ENCODE data around the gene RDX.
"Not testable (repeated sequence)": the region's sequence is repeated elsewhere in the genome, so short reads cannot be mapped to it uniquely, and the experiment has no call there.

RDX gene

DNA sequence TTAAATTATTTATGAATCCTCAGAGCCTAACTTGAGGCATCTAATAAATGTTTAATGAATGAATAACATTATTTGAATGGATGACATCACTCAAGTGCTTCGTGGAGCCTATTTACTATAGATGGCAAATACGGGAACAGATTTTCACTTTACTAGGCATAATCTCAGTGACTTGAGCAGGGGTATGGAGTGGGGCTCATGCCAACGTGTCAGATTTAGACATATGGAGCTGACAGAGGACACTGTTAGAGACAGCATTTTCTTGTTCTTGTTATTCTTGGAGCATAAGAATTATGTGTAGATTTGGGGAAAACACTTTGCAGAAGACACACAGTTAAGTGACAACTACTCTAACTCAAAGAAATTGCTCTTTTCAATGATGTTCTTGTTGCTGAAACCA is 78.5 kb downstream of the RDX start:
- in situ Hi-C loops (cut with MboI; ENCODE audit: low pct_unique_long_range_greater_than_20kb, low sequenced_read_pairs), result no loop called here
- no peak for DNase-seq

DNA sequence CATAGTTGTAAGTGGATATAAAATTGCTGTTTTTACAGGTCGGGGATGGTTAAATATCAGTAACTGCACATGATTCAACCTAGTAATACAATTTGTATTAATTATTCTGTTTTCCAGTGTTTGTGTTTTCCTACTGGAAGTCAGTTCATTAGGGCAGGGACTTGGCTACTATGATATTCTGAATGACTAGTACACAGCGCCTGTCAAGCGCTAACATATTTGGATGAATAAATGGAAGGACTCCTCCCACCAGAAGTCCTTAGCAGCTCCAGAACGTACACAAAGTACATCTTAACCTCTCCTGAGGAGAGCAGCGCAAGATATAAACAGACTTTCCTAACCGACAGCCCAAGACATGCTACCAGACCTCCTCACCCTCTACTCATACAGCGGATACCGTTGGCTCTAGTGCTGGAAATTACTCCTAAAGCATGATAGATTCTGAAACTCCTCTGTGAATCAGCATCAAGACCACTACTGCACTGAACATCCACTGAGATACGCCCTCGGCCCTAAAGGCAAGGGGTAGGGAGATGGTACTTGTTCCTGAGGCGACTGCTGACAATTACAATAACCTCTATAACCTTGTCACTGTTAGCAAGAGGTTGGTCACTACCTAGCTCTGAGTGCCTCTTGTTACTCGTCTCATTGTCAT is 79.1 kb downstream of the RDX start:
- no peak for DNase-seq
- in situ Hi-C loops (cut with MboI; ENCODE audit: low pct_unique_long_range_greater_than_20kb, low sequenced_read_pairs), result no loop called here

DNA sequence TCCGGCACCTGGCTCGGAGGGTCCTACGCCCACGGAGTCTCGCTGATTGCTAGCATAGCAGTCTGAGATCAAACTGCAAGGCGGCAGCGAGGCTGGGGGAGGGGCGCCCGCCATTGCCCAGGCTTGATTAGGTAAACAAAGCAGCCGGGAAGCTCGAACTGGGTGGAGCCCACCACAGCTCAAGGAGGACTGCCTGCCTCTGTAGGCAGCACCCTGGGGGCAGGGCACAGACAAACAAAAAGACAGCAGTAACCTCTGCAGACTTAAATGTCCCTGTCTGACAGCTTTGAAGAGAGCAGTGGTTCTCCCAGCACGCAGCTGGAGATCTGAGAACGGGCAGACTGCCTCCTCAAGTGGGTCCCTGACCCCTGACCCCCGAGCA is 87.1 kb downstream of the RDX start:
- DNase-seq; in situ Hi-C loops (cut with MboI; ENCODE audit: low pct_unique_long_range_greater_than_20kb, low sequenced_read_pairs): not testable (repeated sequence)

DNA sequence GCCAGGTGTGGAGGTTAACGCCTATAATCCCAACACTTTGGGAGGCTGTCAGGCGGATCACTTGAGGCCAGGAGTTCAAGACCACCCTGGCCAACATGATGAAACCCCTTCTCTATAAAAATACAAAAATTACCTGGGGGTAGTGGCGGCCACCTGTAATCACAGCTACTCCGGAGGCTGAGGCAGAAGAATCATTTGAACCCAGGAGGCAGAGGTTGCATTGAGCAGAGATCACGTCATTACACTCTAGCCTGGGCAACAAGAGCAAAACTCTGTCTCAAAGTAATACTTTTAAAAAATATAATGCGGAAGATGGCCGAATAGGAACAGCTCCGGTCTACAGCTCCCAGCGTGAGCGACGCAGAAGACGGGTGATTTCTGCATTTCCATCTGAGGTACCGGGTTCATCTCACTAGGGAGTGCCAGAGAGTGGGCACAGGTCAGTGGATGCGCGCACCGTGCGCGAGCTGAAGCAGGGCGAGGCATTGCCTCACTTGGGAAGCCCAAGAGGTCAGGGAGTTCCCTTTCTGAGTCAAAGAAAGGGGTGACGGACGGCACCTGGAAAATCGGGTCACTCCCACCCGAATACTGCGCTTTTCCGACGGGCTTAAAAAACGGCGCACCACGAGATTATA is 87.6 kb downstream of the RDX start:
- in situ Hi-C loops (cut with MboI; ENCODE audit: low pct_unique_long_range_greater_than_20kb, low sequenced_read_pairs), result not testable (repeated sequence)
- DNase-seq, result peak; percentile 60

DNA sequence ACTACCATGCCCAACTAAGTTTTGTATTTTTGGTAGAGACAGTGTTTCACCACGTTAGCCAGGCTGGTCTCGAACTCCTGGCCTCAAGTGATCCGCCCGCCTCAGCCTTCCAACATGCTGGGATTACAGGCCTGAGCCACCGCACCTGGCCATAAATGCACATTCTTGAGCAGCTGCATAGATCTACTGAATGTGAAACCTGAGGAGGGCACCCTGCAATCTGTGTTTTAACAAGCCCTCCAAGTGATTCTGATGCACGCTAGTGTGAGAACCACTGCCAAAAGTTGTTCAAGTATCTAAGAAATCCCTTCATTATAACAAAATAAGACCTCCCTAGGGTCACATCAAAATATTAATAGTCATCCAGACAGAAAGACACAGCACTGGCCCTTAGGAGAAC is 89.3 kb downstream of the RDX start:
- in situ Hi-C loops (cut with MboI; ENCODE audit: low pct_unique_long_range_greater_than_20kb, low sequenced_read_pairs), result no loop called here
- DNase-seq, result no peak

DNA sequence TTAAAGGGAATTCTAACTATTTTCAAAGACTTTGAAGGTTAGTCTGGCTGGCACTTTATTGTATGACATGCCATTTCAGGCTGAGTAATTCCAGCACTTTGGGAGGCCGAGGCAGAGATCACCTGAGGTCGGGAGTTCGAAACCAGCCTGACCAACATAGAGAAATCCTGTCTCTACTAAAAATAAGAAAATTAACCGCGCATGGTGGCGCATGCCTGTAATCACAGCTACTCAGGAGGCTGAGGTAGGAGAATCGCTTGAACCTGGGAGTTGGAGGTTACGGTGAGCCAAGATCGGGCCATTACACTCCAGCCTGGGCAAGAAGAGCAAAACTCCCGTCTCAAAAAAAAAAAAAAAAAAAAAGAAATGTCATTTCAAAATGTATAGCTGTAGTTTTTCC is 95.6 kb downstream of the RDX start:
- in situ Hi-C loops (cut with MboI; ENCODE audit: low pct_unique_long_range_greater_than_20kb, low sequenced_read_pairs), result no loop called here
- DNase-seq, result no peak

DNA sequence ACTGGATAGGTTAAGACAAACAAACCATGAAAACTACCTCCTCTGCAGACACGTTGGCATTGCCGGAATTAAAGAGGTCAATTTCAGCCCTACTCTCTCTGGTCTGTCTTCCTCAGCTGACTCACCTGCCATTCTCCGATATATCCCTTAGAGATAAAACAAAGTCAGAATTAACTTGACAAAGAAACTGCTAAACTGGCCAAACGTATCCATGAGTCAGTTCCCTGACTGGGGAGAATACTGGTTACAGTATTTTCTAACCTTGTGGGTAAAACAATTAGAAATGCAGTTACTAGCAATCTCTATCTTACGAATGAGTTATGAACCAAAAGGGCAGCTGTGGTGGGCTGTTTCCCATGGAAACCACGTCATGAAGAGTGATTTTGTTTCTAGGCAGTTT is 96.2 kb downstream of the RDX start:
- DNase-seq, result no peak
- in situ Hi-C loops (cut with MboI; ENCODE audit: low pct_unique_long_range_greater_than_20kb, low sequenced_read_pairs), result no loop called here

DNA sequence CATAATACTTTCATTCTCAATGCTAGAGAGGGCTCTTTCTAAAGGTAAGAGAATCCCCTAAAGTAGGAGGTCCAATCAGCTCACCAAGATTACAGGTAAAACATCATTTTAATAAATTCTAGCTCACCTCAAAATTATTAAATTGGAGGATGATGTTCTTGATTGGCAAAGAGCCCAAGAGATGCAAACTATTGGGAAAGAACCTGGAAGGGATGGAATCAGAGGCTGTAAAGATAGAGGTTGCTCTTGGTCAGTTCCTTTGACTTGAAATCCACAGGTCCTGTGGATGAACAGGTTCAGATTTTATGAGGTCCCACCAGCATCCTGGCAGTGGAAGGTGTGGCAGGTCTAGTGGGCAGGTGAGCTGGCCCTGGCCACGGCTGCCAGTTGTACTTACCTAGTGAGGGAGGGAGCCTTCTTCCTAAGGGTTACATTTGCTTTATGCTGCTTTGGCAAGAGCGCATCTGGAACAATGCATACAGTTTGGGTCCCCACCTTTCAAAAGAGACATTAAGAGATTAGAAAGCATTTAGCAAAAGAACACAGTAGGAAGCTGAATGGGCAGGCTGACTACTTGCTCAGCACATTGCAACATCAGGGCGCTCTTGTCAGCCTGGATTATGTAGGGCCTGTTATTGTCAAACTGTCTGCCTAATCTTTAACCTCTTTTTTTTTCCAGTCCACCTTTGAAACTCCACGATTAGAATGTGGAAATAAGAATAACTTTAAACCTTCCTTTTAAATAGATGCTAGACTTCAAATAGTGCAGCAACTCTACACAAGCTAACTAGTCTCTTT is 97.0 kb downstream of the RDX start:
- in situ Hi-C loops (cut with MboI; ENCODE audit: low pct_unique_long_range_greater_than_20kb, low sequenced_read_pairs), result loop anchor here (25.0 kb wide), 1 partner anchor 237 kb away; no protein-coding TSS in a partner anchor
- DNase-seq, result no peak

DNA sequence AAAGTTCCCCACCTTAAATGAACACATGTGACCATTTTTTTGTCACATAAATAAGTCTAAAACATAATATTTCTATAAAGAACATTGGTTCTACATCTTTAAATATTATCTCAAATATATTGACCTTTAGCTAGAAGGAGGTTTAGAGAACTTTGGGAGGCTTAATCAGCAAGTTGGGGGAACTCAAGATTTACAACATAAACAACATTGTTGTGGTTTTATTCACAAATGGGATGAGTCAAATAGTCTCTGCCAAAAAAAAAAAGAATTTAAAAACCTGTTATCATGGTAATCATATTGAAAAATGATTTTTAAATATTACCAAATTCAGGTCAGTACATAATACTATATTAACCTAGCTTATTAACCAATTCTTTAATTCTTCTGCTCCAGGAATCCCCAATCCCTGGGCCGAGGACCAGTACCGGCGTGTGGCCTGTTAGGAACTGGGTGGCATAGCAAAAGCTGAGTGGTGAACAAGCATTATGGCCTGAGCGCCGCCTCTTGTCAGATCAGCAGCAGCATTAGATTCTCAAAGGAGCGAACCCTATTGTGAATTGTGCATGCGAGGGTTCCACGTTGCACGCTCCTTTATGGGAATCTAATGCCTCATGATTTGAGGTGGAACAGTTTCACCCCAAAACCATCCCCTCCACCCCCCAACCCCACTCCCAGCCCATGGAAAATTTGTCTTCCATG is 98.2 kb downstream of the RDX start:
- no peak for DNase-seq
- in situ Hi-C loops (cut with MboI; ENCODE audit: low pct_unique_long_range_greater_than_20kb, low sequenced_read_pairs), result loop anchor here (25.0 kb wide), 1 partner anchor 236 kb away; no protein-coding TSS in a partner anchor

DNA sequence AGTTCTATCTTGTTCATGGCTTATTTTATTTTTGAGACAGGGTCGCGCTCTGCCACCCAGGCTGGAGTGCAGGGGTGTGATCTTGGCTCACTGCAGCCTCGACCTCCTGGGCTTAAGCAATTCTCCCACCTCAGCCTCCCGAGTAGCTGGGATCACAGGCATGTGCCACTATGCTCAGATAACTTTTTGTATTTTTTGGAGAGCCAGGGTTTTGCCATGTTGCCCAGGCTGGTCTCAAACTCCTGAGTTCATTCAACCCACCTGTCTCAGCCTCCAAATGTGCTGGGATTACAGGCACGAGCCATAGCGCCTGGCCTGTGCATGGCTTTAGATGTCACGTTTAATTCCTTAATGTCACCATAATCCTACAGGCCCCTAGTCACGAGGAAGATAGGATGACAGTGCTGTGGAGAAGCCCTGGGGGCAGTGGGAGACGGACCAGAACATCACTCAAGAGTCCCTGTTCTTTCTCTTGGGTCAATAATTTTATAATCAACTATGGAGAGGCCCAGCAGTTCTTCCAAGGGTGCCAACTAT is 99.5 kb downstream of the RDX start:
- no peak for DNase-seq

DNA sequence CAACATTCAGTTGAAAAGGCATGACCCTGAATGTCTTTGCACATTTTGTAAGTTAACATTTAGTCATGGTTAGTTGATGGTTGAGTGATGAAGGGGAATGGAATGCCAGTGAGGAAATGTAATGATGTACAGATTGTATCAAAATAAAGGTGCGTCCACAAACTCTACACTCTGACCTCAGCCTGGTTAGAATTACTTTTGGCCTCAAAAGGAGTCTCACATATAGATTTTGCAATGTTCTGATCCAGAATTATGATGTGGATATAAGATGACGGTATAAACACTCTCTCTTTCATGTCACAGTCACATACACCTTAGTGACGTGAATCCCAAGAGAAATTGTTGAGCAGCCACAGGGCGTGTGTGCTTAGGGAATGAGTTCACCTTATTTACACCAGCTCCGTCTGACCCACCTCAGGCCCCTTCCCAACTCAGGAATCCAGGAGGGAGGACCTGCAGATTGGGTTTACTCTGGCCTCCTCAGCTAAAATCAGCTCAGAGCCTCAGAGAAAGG is 100.1 kb downstream of the RDX start:
- in situ Hi-C loops (cut with MboI; ENCODE audit: low pct_unique_long_range_greater_than_20kb, low sequenced_read_pairs), result loop anchor here (25.0 kb wide), 1 partner anchor 234 kb away; no protein-coding TSS in a partner anchor
- DNase-seq, result no peak

More for the DNA sequence above, 99.5 kb downstream of the RDX start:
- in situ Hi-C loops (cut with MboI; ENCODE audit: low pct_unique_long_range_greater_than_20kb, low sequenced_read_pairs), result loop anchor here (25.0 kb wide), 1 partner anchor 235 kb away; no protein-coding TSS in a partner anchor

DNA sequence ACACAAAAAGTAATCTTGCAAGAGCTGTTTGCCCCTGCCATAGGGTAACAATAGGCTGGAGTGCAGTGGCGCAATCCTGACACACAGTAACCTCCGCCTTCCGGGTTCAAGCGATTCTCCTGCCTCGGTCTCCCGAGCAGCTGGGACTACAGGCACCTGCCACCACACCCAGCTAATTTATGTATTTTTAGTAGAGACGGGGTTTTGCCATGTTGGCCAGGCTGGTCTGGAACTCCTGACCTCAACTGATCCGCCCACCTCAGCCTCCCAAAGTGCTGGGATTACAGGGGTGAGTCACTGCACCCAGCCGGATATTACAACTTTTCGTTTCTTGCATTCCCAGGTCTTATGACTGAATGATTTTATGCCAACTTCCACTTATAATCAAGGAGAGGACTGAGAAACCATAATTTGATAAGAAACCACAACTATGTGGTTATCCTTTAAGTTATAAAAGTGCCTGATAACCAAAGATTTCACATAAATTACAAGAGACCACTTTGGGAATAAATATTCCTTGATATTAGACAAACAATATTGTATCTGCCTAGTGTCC is 102.1 kb downstream of the RDX start:
- not testable (repeated sequence) for DNase-seq
- in situ Hi-C loops (cut with MboI; ENCODE audit: low pct_unique_long_range_greater_than_20kb, low sequenced_read_pairs), result loop anchor here (25.0 kb wide), 1 partner anchor 232 kb away; no protein-coding TSS in a partner anchor

DNA sequence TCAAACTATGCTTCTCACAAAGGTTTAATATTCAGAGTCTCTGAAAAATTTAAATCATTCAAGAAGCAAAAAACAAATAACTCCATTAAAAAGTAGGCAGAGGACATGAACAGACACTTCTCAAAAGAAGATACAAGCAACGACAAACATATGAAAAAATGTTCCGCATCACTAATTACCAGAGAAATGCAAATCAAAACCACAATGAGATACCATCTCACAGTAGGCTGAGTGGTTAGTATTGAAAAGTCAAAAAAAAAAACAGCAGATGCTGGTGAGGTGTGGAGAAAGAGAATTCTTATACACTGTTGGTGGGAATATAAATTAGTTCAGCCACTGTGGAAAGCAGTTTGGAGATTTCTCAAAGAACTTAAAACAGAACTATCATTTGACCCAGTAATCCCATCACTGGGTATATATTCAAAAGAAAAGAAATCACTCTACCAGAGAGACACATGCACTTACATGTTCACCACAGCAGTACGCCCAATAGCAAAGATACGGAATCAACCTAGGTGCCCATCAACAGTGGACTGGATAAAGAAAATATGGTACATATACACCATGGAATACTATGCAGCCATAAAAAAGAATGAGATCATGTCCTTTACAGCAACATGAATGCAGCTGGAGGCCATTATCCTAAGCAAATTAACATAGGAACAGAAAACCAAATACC is 103.7 kb downstream of the RDX start:
- in situ Hi-C loops (cut with MboI; ENCODE audit: low pct_unique_long_range_greater_than_20kb, low sequenced_read_pairs), result loop anchor here (25.0 kb wide), 1 partner anchor 230 kb away; no protein-coding TSS in a partner anchor
- peak; percentile 79 for DNase-seq

DNA sequence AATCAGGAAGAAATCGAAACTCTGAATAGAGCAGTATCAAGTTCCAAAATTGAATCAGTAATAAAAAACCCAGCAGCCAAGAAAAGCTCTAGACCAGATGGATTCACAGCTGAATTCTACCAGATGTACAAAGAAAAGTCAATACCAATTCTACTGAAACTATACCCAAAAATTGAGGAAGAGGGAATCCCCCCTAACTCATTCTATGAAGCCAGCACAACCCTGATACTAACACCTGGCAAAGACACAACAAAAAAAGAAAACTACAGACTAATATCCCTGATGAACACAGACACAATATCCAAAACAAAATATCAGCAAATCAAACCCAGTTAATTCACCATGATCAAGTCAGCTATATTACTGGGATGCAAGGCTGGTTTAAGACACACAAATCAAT is 105.5 kb downstream of the RDX start:
- in situ Hi-C loops (cut with MboI; ENCODE audit: low pct_unique_long_range_greater_than_20kb, low sequenced_read_pairs), result loop anchor here (25.0 kb wide), 1 partner anchor 229 kb away; no protein-coding TSS in a partner anchor
- DNase-seq, result no peak

DNA sequence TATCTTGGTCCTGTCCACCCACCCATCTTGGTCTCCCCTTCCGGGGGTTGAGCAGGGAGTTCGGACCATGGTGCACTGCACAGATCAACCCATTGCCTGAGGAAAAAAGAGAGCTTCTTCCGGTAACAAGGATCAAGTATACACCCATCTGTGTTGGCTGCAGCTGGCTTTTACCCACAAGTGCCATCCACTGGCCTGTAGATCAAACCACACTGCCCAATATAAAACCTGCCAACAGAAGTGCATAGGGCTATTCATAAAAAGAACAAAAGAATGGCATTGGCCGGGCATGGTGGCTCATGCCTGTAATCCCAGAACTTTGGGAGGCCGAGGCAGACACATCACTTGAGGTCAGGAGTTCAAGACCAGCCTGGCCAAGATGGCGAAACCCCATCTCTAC is 108.7 kb downstream of the RDX start:
- in situ Hi-C loops (cut with MboI; ENCODE audit: low pct_unique_long_range_greater_than_20kb, low sequenced_read_pairs), result loop anchor here (25.0 kb wide), 1 partner anchor 225 kb away; no protein-coding TSS in a partner anchor
- DNase-seq, result no peak

DNA sequence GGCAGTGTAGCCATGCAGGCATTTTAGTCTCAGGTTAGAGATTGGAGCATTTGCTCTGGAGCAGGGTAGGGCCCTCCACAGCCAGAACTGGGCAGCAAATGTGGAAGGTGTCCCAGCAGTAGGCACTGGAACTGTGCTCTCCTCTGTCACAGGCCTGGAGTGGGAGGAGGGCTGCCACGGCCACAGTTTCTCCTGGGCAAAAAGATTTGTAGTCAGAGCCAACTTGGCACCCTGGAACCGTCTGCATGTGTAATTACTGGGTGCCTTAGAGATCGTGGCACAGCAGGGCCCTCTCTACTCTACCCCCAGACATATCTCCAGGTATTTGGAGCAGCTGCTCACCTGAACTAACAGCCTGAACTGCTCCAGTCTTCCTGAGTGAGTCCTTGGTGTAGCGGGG is 109.5 kb downstream of the RDX start:
- in situ Hi-C loops (cut with MboI; ENCODE audit: low pct_unique_long_range_greater_than_20kb, low sequenced_read_pairs), result loop anchor here (25.0 kb wide), 1 partner anchor 225 kb away; no protein-coding TSS in a partner anchor
- no peak for DNase-seq

DNA sequence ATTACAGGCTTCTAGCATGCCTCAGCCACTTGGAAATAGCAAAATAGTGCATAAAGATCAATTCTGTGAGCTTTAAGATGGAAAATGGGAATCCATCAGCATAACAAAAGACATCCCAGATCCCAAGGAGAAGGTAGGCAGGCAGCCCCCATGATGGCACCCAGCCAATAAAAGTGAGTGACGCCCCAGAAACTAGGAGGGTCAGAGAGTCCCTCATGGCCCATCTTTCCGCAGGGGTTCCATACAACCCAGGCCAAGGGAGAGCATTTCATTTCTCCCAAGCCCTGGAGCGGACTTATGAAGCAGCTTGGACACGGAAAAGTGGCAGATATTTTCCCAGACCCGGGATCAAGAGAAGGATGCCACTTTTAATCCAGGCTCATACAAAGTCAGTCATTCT is 110.0 kb downstream of the RDX start:
- in situ Hi-C loops (cut with MboI; ENCODE audit: low pct_unique_long_range_greater_than_20kb, low sequenced_read_pairs), result loop anchor here (25.0 kb wide), 1 partner anchor 224 kb away; no protein-coding TSS in a partner anchor
- DNase-seq, result no peak

DNA sequence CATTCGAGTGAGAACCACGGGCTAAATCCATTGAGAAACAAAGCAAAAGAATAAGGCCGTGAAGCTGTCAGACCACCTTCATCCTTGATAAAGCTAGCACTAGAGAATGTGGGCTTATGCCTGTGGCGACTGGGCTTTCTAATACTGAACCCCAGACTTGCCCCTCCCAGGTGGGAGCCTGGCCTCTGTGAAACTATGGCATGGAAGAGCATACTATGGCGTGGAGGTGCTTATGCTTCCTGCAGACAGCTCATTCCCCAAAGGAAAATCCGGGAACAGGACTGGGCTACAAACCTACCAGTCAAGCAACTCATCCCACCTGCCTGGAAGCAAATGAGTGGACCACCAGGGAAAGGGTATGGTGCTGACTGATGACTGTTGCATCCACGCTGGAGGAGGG is 110.8 kb downstream of the RDX start:
- DNase-seq, result no peak
- in situ Hi-C loops (cut with MboI; ENCODE audit: low pct_unique_long_range_greater_than_20kb, low sequenced_read_pairs), result loop anchor here (25.0 kb wide), 1 partner anchor 223 kb away; no protein-coding TSS in a partner anchor
